Left ventricle myocardium inferior (tissue), 1 donor: ENCODE measurements around the gene KLHDC9. TPM values are rescaled to one million over a fixed set of nuclear protein-coding genes. Genes with fewer than 3 reads are reported as not detected.
A peak's percentile ranks its signal among the peaks of the same experiment; 100 is the strongest.

ENCODE experiments used
- DNase-seq: peaks from one replicate; pipeline ENCODE4 v3.0.0-alpha.2; 2020
- H3K27ac ChIP-seq: fragments of 200-600 bp; replicated peaks from 2 replicates; pipeline ENCODE4 v1.8.0; 2021
- H3K27me3 ChIP-seq: fragments of 200-600 bp; 2 replicates; pipeline ENCODE4 v1.8.0; 2021; ENCODE audit warnings: low read depth
- H3K36me3 ChIP-seq: fragments of 200-600 bp; 2 replicates; pipeline ENCODE4 v1.8.0; 2021
- H3K4me1 ChIP-seq: fragments of 200-600 bp; 2 replicates; pipeline ENCODE4 v1.8.0; 2021
- H3K4me3 ChIP-seq: fragments of 200-600 bp; 2 replicates; pipeline ENCODE4 v1.8.0; 2021; ENCODE audit warnings: mild to moderate bottlenecking, moderate library complexity
- H3K9me3 ChIP-seq: fragments of 200-600 bp; replicated peaks from 2 replicates; pipeline ENCODE4 v1.8.0; 2021
- CTCF ChIP-seq: fragments of 200-600 bp; IDR thresholded peaks from 2 replicates; pipeline ENCODE4 v1.8.0; 2021; ENCODE audit warnings: antibody characterized with exemption, mild to moderate bottlenecking, borderline replicate concordance
- intact Hi-C: fragments of 100-400 bp; cut with micrococcal nuclease; formaldehyde crosslinking; loops from one replicate; pipeline ENCODE4 v1.11.0; 2022
- long read RNA-seq: library from polyadenylated mRNA; unstranded; transcript quantifications from one replicate; pipeline ENCODE4 v2.0.0, GENCODE V29; 2021
- total RNA-seq: library from RNA; stranded (reverse); fragmentation: NEBNext Ultra II Directional; extraction: Animal tissue kit (Norgen Biotek cat#: 25700); gene quantifications from one replicate; pipeline ENCODE4 v1.2.1, GENCODE V29; 2021
- donor health status: DM: no; HTN: yes; CAD: no; lungs with severe emphysema.

Gene KLHDC9
- total RNA-seq, result 9.1 TPM
- long read RNA-seq, transcript KLHDC9-207 (5 exons, 1,038 nt), result major isoform, 6 of 17 reads
- long read RNA-seq, partial matches to known transcripts, result 2 of 17 reads
- long read RNA-seq, other reads (novel, unspliced or antisense), result 5 of 17 reads

GRCh38 chr1:161098210-161099068, at the start of gene KLHDC9:
Gene KLHDC9 (plus strand): TSS chr1:161098361. CDS start chr1:161098536, 175 bp downstream.
- Histone ChIP-seq H3K4me1 (peaks cover 47% of the 10 kb centered on the region), H3K27me3 (no peaks in the 10 kb centered on the region), H3K4me3 (peak within 1 kb of the TSS; percentile 71), H3K27ac (peak within 1 kb of the TSS; percentile 79), H3K36me3 (peaks cover 18% of the 10 kb centered on the region), H3K9me3 (no peaks in the 10 kb centered on the region)
- intact Hi-C loops, result loop anchor here (5.0 kb wide), 1 partner anchor 101 kb away; no protein-coding TSS in a partner anchor
- peak; percentile 71 for DNase-seq
- TF ChIP-seq CTCF, result no peak

- no peak overlapping the region for H3K27ac ChIP-seq
- no peaks in the 10 kb centered on the region for H3K9me3 ChIP-seq
- no peaks in the 10 kb centered on the region for H3K36me3 ChIP-seq
- no peak for DNase-seq
- H3K4me1 ChIP-seq, result peaks cover 24% of the 10 kb centered on the region
- intact Hi-C loops, result no loop called here
- no peak overlapping the region for H3K4me3 ChIP-seq
- peaks cover 7% of the 10 kb centered on the region for H3K27me3 ChIP-seq
- no peak for TF ChIP-seq CTCF
Observed at GRCh38 chr1:161048949-161049722, 49.0 kb upstream of the KLHDC9 start.

- peaks cover 26% of the 10 kb centered on the region for H3K27me3 ChIP-seq
- no peak overlapping the region for H3K27ac ChIP-seq
- TF ChIP-seq CTCF, result no peak
- H3K36me3 ChIP-seq, result no peaks in the 10 kb centered on the region
- intact Hi-C loops, result loop anchor here (10.0 kb wide), 1 partner anchor 56 kb away; no protein-coding TSS in a partner anchor
- peaks cover 9% of the 10 kb centered on the region for H3K4me1 ChIP-seq
- H3K4me3 ChIP-seq, result no peak overlapping the region
- no peaks in the 10 kb centered on the region for H3K9me3 ChIP-seq
- DNase-seq, result no peak
Observed at GRCh38 chr1:161051219-161051618, 46.9 kb upstream of the KLHDC9 start.

GRCh38 chr1:161052899-161053298, 45.3 kb upstream of the KLHDC9 start:
- Histone ChIP-seq H3K27me3 (peaks cover 42% of the 10 kb centered on the region), H3K4me1 (no peaks in the 10 kb centered on the region), H3K36me3 (no peaks in the 10 kb centered on the region), H3K4me3 (no peak overlapping the region), H3K27ac (no peak overlapping the region), H3K9me3 (no peaks in the 10 kb centered on the region)
- DNase-seq, result no peak
- intact Hi-C loops, result loop anchor here (10.0 kb wide), 1 partner anchor 58 kb away; no protein-coding TSS in a partner anchor
- TF ChIP-seq CTCF, result no peak

- TF ChIP-seq CTCF, result no peak
- Histone ChIP-seq H3K4me1 (no peaks in the 10 kb centered on the region), H3K27ac (no peak overlapping the region), H3K36me3 (no peaks in the 10 kb centered on the region), H3K27me3 (peaks cover 50% of the 10 kb centered on the region), H3K9me3 (no peaks in the 10 kb centered on the region), H3K4me3 (no peak overlapping the region)
- intact Hi-C loops, result loop anchor here (10.0 kb wide), 1 partner anchor 59 kb away; no protein-coding TSS in a partner anchor
- no peak for DNase-seq
Observed at GRCh38 chr1:161054232-161054631, 43.9 kb upstream of the KLHDC9 start.
